ENCODE results near the gene ABHD6.
A peak's percentile ranks its signal among the peaks of the same experiment; 100 is the strongest.
"Not testable (repeated sequence)": the region's sequence is repeated elsewhere in the genome, so short reads cannot be mapped to it uniquely, and the experiment has no call there.

ABHD6 gene

DNA sequence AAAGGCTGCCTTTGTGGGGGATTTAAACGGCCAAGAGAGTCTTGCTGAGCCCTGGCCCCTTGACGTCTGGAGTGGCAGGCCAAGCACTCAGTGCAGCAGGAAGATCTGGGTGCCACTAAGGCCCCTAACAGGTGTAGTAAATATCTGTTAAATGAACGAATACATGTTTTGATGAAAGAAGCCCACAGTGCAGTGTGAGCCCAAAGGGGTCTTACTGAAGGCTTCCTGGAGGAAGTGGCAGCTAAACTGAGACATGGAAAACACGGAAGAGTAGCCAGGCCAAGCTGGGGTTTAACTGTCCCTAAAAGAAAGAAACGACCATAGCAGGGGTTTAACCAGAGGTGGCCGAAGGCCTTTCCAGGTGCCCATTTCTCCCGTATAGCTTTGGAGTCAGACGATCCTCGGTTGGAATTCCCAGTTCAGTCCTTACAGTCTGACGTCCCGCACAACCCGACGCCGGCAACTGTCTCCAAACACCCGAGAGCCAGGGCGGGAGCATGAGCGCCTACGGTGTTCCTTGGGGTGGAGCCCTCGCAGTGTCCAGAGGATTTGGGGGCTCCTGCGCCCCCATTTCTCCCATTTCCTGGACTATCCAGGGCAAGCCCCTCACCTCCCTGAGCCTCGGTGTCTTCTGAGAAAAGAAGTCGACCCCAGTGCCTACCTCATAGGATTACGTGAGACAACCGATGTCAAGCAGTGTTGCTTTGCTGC lies 910 bp upstream of the ABHD6 start:
- TF ChIP-seq, protein P1, sequence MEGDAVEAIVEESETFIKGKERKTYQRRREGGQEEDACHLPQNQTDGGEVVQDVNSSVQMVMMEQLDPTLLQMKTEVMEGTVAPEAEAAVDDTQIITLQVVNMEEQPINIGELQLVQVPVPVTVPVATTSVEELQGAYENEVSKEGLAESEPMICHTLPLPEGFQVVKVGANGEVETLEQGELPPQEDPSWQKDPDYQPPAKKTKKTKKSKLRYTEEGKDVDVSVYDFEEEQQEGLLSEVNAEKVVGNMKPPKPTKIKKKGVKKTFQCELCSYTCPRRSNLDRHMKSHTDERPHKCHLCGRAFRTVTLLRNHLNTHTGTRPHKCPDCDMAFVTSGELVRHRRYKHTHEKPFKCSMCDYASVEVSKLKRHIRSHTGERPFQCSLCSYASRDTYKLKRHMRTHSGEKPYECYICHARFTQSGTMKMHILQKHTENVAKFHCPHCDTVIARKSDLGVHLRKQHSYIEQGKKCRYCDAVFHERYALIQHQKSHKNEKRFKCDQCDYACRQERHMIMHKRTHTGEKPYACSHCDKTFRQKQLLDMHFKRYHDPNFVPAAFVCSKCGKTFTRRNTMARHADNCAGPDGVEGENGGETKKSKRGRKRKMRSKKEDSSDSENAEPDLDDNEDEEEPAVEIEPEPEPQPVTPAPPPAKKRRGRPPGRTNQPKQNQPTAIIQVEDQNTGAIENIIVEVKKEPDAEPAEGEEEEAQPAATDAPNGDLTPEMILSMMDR (conservative IDR thresholded peaks at IDR 0.05) = no peak
- TF ChIP-seq ZFX (IDR thresholded peaks at IDR 0.05) = no peak
- H3K27ac ChIP-seq = peak overlapping the region; percentile 70

DNA sequence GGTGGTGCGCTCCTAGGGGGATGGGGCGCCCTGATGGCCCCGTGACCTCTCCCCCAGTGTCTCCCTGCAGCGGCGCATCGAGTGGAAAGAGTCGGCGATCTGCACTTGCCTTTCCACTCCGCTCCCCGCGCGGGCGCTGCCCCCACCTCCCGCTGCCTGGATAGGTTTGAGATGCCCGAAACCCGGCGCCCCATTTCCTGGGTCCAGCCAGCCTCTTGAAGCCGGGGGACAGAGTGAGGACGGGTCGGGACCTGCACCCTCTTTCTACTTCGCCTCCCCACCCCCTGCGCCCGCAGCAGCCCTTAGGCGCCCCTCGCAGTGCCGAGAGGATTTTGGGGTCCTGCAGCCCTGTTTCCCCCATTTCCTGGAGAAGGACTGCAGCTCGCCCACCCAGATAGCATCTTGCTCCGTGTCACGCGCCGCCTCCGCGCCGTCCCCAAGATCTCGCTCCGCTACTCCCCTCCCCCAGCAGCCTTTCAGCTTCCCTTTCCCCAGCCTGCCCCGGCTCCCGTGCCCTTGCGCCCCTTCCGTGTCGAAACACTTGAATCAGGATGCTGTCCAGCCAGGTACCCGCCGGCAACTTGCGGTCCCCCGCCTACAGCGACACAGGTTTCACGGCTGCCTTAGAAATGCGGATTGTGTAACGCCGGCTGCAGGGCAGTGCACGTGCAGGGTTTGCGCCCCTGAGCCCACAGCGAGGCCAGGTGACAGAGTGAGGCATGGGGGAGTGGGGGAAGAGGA lies 519 bp downstream of the ABHD6 start:
- no peak for TF ChIP-seq ZFX (IDR thresholded peaks at IDR 0.05)
- TF ChIP-seq, protein P1 (conservative IDR thresholded peaks at IDR 0.05) = no peak
- peak overlapping the region; percentile 70 for H3K27ac ChIP-seq

DNA sequence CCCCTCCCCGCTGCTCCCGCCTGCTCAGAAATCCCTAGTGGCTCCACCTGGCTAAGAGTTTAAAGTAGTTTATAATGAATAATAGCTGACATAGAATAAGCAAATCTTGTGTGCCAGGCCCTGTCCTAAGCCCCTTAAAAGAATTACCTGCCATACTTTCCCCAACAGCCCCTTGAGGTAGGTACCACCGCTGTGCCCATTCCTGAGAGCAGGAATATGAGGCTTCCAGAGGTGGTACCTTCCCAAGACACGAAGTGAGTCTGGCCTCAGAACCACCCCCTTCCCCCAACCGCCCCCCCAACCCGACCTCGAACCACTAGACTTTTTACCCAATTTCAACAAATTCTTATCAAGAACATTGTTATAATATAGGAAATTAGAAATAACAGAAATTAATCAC lies 1.2 kb downstream of the ABHD6 start:
- H3K27ac ChIP-seq = peak overlapping the region; percentile 70; the same call in 1 of the 2 replicates
- TF ChIP-seq ZFX (IDR thresholded peaks at IDR 0.05) = no peak
- TF ChIP-seq, protein P1 (conservative IDR thresholded peaks at IDR 0.05) = no peak

DNA sequence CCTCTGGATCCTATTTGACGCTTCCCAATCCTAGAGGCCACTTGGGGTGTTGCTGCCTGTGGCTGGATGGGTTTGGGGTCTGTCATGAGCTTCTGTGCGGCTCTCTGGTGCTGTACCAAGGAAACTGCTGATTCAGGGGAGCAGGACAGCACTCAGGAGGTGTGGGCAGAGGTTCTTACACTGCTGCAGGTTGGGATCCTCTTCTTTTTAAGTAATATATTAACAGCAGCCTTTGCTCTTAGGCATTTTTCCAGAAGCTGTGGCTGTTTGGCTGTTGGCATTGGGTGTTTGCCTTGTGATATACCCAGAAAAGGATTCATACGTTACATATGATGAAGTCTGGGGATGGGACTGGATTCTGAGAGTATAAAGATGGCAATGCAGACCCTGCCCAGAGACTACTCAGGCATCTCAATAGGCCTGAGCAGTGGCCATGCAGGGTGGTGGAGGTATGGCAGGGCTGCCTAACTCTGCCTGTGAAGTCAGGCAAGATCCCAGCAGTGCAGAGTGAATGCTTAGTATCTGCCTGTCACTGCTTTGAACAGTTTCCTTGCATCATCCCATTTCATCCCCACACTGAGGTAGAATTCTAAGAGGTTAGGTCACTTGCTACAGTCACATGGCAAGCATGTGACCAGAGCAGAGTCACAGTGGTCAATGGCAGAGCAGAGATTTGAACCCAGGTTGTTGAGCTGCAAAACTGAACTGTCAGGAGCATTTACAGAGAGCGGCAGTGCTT lies 3.9 kb downstream of the ABHD6 start:
- no peak overlapping the region for H3K27ac ChIP-seq
- TF ChIP-seq, protein P1 (conservative IDR thresholded peaks at IDR 0.05) = no peak

DNA sequence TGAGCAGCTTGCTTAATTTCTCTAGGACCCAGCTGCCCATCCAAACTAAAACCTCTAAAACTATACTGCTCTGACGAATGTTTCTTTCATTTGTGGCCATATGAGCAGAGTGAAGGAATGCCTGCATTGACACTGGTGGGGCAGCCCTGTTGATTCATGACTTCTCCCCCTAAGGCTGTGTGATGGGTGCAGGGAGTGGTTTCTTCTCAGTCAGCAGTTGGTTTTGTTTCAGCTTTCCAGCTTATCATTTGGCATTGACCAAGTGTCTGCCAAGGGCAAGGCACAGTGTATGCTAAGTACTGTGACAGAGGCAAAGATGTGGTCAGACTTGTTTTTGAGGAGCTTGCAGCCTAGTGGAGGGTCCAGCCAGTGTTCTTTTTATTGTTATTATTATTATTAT lies 4.7 kb downstream of the ABHD6 start:
- TF ChIP-seq, protein P1 (conservative IDR thresholded peaks at IDR 0.05) = no peak
- no peak for TF ChIP-seq ZFX (IDR thresholded peaks at IDR 0.05)
- no peak overlapping the region for H3K27ac ChIP-seq

DNA sequence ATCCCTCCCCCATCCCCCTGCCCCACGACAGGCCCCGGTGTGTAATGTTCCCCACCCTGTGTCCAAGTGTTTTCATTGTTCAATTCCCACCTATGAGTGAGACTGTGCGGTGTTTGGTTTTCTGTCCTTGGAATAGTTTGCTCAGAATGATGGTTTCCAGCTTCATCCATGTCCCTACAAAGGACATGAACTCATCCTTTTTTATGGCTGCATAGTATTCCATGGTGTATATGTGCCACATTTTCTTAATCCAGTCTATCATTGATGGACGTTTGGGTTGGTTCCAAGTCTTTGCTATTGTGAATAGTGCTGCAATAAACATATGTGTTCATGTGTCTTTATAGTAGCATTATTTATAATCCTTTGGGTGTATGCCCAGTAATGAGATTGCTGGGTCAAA lies 5.3 kb downstream of the ABHD6 start:
- not testable (repeated sequence) for H3K27ac ChIP-seq

DNA sequence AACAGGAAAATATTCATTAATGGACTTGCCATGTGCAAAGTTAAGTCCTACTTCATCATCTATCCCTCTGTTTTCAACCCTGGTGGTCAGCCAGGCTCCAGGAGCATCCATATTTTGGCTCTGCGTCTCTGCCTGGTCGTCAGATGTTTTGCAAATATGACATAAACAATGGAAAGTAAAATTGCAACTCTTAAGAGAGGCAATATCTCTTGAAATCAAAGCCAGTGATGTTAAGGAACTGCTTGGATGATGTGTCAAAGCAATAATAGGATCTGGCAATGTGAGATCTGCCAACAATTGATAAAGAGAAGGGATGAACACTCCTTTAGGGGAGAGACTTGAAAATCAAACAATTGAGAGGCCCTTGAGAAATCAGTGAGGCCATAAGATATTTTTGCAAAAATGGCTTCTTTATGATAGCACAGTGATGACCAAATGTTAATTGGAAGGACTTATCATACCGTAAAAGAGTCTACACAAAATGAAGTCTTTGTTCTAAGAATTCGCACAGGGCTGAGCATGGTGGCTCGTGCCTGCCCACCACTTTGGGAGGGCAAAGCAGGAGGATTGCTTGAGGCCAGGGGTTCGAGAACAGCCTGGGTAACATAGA lies 6.5 kb downstream of the ABHD6 start:
- H3K27ac ChIP-seq = no peak overlapping the region
- TF ChIP-seq, protein P1 (conservative IDR thresholded peaks at IDR 0.05) = no peak
- TF ChIP-seq ZFX (IDR thresholded peaks at IDR 0.05) = no peak

Measured in C4-2B (cell line).